ENCODE results near the gene DENND10.

The DENND10 gene

DNA sequence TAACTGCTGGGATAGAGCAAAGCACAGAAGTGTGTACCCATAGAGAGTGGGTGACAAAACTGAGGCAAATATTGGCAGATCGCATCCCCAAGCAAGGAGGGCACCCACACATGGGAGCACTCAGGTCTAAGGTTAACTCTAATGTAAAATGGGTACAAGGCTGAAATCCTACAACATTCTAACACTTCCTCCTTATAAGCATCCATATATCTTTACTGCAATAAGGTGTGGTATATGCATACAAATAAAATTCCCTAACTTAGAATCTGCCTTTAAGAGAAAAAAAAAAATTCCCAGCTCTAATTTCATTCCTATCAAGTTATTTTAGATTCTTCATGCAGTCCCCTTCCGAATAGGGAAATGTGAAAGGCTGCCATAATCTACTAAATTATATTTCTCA, 42.0 kb upstream of the DENND10 start:
- no peak overlapping the region for H3K4me3 ChIP-seq (ENCODE audit: low read length)
- DNase-seq (ENCODE audit: low read depth), result no peak
- no peak for TF ChIP-seq CTCF (conservative IDR thresholded peaks at IDR 0.05; ENCODE audit: low read depth, low read length)

DNA sequence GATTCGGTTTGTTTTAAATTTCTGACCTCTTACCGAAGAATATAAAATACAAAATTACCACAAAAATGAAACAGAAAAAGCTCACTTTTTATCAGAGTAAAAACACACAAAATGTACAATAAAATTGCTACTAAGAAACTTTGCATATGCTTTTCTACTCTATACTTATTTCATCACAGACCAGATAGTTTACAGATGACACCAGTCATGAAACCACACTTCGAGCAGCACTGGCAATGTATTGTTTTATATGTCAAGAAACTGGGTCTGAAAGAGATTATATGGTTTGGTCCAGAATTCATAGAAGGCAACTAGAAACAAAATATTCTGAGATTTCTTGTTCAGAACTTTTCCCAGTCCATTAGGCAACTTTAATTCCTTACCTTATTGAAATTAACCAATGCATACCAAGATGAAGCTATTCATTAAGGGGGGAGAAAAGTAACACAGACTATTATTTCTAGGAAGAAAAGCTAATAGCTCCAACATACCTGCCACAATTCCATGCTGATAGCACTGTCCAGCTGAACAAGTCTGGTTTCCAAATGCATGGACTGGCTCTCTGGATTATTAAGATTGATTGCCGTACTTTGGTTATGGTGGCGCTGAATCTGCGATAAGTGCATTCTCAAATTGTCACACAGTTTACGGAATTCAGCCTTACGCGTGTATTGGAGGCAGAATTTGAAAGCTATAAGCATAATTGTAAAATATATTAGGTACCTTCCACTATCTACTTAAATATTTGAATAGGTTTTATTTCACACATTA, 33.3 kb upstream of the DENND10 start:
- DNase-seq (ENCODE audit: low read depth), result no peak
- TF ChIP-seq CTCF (conservative IDR thresholded peaks at IDR 0.05; ENCODE audit: low read depth, low read length), result no peak

DNA sequence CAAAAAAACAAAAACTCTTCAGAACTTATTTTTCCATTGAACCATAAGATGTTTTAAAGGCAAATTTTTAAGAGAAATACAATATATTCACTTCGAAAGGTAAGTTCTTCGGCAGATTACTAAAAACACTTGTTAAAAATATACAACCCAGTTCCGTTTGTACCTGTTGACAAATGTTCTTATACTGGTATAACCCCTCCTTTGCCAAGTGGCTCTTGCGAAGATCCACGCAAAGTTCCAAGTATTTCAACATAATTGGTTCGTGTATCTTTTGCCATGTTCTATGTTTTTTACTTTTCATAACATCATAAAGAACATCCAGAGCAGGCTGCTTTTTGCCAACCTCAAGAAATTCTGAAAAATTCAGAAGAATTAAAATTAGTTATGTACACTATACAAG, 30.3 kb upstream of the DENND10 start:
- DNase-seq (ENCODE audit: low read depth), result no peak
- TF ChIP-seq CTCF (conservative IDR thresholded peaks at IDR 0.05; ENCODE audit: low read depth, low read length), result no peak
- H3K4me3 ChIP-seq (ENCODE audit: low read length), result no peak overlapping the region

More for the DNA sequence above, 33.3 kb upstream of the DENND10 start:
- H3K4me3 ChIP-seq (ENCODE audit: low read length), result no peak overlapping the region

GRCh38 chr10:119078422-119079179, 25.3 kb upstream of the DENND10 start:
- no peak for TF ChIP-seq CTCF (conservative IDR thresholded peaks at IDR 0.05; ENCODE audit: low read depth, low read length)
- peak overlapping the region; percentile 96 for H3K4me3 ChIP-seq (ENCODE audit: low read length)

DNA sequence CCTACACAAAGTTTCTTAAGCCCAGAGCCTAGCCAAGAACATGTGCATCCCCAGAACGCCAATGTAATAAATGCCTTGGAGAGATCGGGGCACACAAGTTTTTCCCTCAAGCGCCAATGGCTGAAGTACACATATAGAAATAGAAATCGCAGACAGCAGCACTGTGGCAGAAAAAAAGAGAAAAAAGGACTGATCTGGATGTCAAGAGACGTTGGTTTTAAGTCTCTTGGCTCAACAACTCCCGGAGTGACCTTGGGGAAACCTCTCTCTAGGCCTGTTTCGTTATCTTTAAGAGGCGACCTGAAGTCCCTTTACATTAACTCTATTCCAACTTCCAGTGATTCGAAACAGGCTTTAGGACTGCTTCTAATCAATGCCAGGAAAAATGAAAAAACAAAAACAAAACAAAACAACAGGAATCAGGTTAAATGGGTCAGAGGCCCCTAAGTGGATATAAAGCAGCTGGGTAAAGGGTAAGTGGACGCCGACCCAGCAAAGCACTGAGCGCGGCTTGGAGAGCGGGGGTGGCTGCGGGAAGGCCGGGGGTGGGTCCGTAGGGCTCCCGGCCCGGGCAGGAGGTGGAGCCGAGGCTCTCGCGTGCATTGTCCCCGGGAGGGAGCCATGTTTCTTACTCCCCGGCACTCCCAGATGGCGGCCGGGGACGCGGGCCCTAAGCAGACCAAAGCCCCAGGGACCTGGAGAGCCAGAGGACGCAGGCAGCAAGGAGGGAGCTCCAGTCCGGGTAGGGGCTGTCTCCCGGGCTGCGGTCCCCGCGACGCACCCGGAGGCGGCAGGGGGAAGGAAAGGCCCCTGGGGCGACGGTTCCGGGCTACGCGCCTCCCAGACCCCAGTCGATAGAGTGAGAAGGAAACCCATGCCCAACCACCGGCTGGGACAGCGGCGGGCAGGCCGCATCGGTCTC, 24.1 kb upstream of the DENND10 start:
- peak overlapping the region; percentile 96 for H3K4me3 ChIP-seq (ENCODE audit: low read length)
- TF ChIP-seq CTCF (conservative IDR thresholded peaks at IDR 0.05; ENCODE audit: low read depth, low read length), result no peak
- DNase-seq (ENCODE audit: low read depth), result peak; percentile 43

More at GRCh38 chr10:119078422-119079179, 25.3 kb upstream of the DENND10 start:
- DNase-seq (ENCODE audit: low read depth), result no peak

GRCh38 chr10:119080521-119081259, 23.2 kb upstream of the DENND10 start, which contains the start of gene EIF3A:
Gene EIF3A (minus strand): TSS chr10:119080817. CDS start chr10:119080676, 141 bp downstream.
- DNase-seq (ENCODE audit: low read depth), result peak; percentile 65
- H3K4me3 ChIP-seq (ENCODE audit: low read length), result peak within 1 kb of the TSS; percentile 96
- TF ChIP-seq CTCF (conservative IDR thresholded peaks at IDR 0.05; ENCODE audit: low read depth, low read length), result no peak
